Muscle layer of colon (tissue), 2 donors: Measurements from ENCODE around the gene AOPEP.

Experiments used
- H3K27ac ChIP-seq: one replicate; pipeline ENCODE4 v1.7.0; 2013; ENCODE audit warnings: low read depth, mild to moderate bottlenecking, low read length, moderate library complexity
- H3K27me3 ChIP-seq, 2 donors: one replicate each; pipeline ENCODE4 v1.7.0; 2013; ENCODE audit warnings: low read length in 2 of 2, mild to moderate bottlenecking in 2 of 2; ENCODE audit not compliant: insufficient read depth in 2 of 2, control insufficient read depth in 1 of 2
- H3K36me3 ChIP-seq: one replicate; pipeline ENCODE4 v1.7.0; 2013; ENCODE audit warnings: mild to moderate bottlenecking, low read length; ENCODE audit not compliant: insufficient read depth
- H3K4me1 ChIP-seq: one replicate; pipeline ENCODE4 v1.7.0; 2013; ENCODE audit warnings: mild to moderate bottlenecking, low read length; ENCODE audit not compliant: insufficient read depth
- H3K4me3 ChIP-seq, 2 donors: one replicate each; pipeline ENCODE4 v1.7.0; 2013; ENCODE audit warnings: low read length in 2 of 2, low read depth in 1 of 2, mild to moderate bottlenecking in 1 of 2, moderate library complexity in 1 of 2
- H3K9ac ChIP-seq: one replicate; pipeline ENCODE4 v1.7.0; 2013; ENCODE audit warnings: low read length
- H3K9me3 ChIP-seq: one replicate; pipeline ENCODE4 v1.7.0; 2013; ENCODE audit warnings: mild to moderate bottlenecking, low read length
- donor health status: abdominal sarcoma.
- donor health status: Adenocarcinoma of cecum.

The AOPEP gene

GRCh38 chr9:94881454-94881853, 155.0 kb downstream of the AOPEP start:
- Histone ChIP-seq H3K9ac (no peak overlapping the region), H3K4me3 (no peak overlapping the region), H3K4me1 (no peaks in the 10 kb centered on the region), H3K36me3 (no peaks in the 10 kb centered on the region), H3K9me3 (no peaks in the 10 kb centered on the region), H3K27ac (no peak overlapping the region), H3K27me3 (no peaks in the 10 kb centered on the region)

GRCh38 chr9:94881940-94882339, 155.4 kb downstream of the AOPEP start:
- H3K36me3 ChIP-seq: no peaks in the 10 kb centered on the region
- no peaks in the 10 kb centered on the region for H3K4me1 ChIP-seq
- H3K27ac ChIP-seq: no peak overlapping the region
- no peak overlapping the region for H3K9ac ChIP-seq
- no peaks in the 10 kb centered on the region for H3K9me3 ChIP-seq
- no peaks in the 10 kb centered on the region for H3K27me3 ChIP-seq
- H3K4me3 ChIP-seq: no peak overlapping the region

GRCh38 chr9:94882966-94883641, 156.6 kb downstream of the AOPEP start:
- Histone ChIP-seq H3K9ac (no peak overlapping the region), H3K27me3 (no peaks in the 10 kb centered on the region), H3K4me1 (no peaks in the 10 kb centered on the region), H3K4me3 (no peak overlapping the region), H3K9me3 (no peaks in the 10 kb centered on the region), H3K27ac (no peak overlapping the region), H3K36me3 (no peaks in the 10 kb centered on the region)

- Histone ChIP-seq H3K4me1 (no peaks in the 10 kb centered on the region), H3K9me3 (no peaks in the 10 kb centered on the region), H3K36me3 (no peaks in the 10 kb centered on the region), H3K27me3 (no peaks in the 10 kb centered on the region), H3K4me3 (no peak overlapping the region), H3K9ac (no peak overlapping the region), H3K27ac (no peak overlapping the region)
Observed at GRCh38 chr9:94885854-94886447, 159.5 kb downstream of the AOPEP start.

- no peaks in the 10 kb centered on the region for H3K27me3 ChIP-seq
- no peak overlapping the region for H3K27ac ChIP-seq
- H3K36me3 ChIP-seq: no peaks in the 10 kb centered on the region
- H3K4me1 ChIP-seq: no peaks in the 10 kb centered on the region
- H3K9me3 ChIP-seq: no peaks in the 10 kb centered on the region
- H3K9ac ChIP-seq: no peak overlapping the region
- H3K4me3 ChIP-seq: no peak overlapping the region
Observed at GRCh38 chr9:94887721-94888120, 161.2 kb downstream of the AOPEP start.

GRCh38 chr9:94888775-94889174, 162.3 kb downstream of the AOPEP start:
- H3K9ac ChIP-seq: no peak overlapping the region
- H3K4me1 ChIP-seq: no peaks in the 10 kb centered on the region
- no peak overlapping the region for H3K27ac ChIP-seq
- no peak overlapping the region for H3K4me3 ChIP-seq
- no peaks in the 10 kb centered on the region for H3K27me3 ChIP-seq
- H3K36me3 ChIP-seq: no peaks in the 10 kb centered on the region
- H3K9me3 ChIP-seq: no peaks in the 10 kb centered on the region

GRCh38 chr9:94889628-94890027, 163.1 kb downstream of the AOPEP start:
- H3K9me3 ChIP-seq: no peaks in the 10 kb centered on the region
- no peak overlapping the region for H3K4me3 ChIP-seq
- H3K4me1 ChIP-seq: no peaks in the 10 kb centered on the region
- no peaks in the 10 kb centered on the region for H3K27me3 ChIP-seq
- no peak overlapping the region for H3K9ac ChIP-seq
- H3K36me3 ChIP-seq: no peaks in the 10 kb centered on the region
- no peak overlapping the region for H3K27ac ChIP-seq

GRCh38 chr9:94891183-94891582, 164.7 kb downstream of the AOPEP start:
- no peak overlapping the region for H3K9ac ChIP-seq
- H3K27me3 ChIP-seq: no peaks in the 10 kb centered on the region
- no peaks in the 10 kb centered on the region for H3K36me3 ChIP-seq
- no peaks in the 10 kb centered on the region for H3K9me3 ChIP-seq
- H3K4me1 ChIP-seq: no peaks in the 10 kb centered on the region
- no peak overlapping the region for H3K4me3 ChIP-seq
- H3K27ac ChIP-seq: no peak overlapping the region

- H3K36me3 ChIP-seq: no peaks in the 10 kb centered on the region
- H3K27me3 ChIP-seq: no peaks in the 10 kb centered on the region
- H3K4me1 ChIP-seq: no peaks in the 10 kb centered on the region
- H3K4me3 ChIP-seq: no peak overlapping the region
- no peaks in the 10 kb centered on the region for H3K9me3 ChIP-seq
- H3K27ac ChIP-seq: no peak overlapping the region
- no peak overlapping the region for H3K9ac ChIP-seq
Observed at GRCh38 chr9:94892675-94893074, 166.2 kb downstream of the AOPEP start.

- Histone ChIP-seq H3K9me3 (no peaks in the 10 kb centered on the region), H3K27me3 (no peaks in the 10 kb centered on the region), H3K4me3 (no peak overlapping the region), H3K36me3 (no peaks in the 10 kb centered on the region), H3K4me1 (no peaks in the 10 kb centered on the region), H3K27ac (no peak overlapping the region), H3K9ac (no peak overlapping the region)
Observed at GRCh38 chr9:94894094-94894699, 167.7 kb downstream of the AOPEP start.

- Histone ChIP-seq H3K27ac (no peak overlapping the region), H3K4me3 (no peak overlapping the region), H3K9me3 (no peaks in the 10 kb centered on the region), H3K36me3 (no peaks in the 10 kb centered on the region), H3K9ac (no peak overlapping the region), H3K27me3 (no peaks in the 10 kb centered on the region), H3K4me1 (peaks cover 6% of the 10 kb centered on the region)
Observed at GRCh38 chr9:94895668-94896067, 169.2 kb downstream of the AOPEP start.

GRCh38 chr9:94896512-94896911, 170.0 kb downstream of the AOPEP start:
- Histone ChIP-seq H3K9ac (no peak overlapping the region), H3K27me3 (no peaks in the 10 kb centered on the region), H3K27ac (no peak overlapping the region), H3K9me3 (no peaks in the 10 kb centered on the region), H3K4me1 (peaks cover 14% of the 10 kb centered on the region), H3K36me3 (no peaks in the 10 kb centered on the region), H3K4me3 (no peak overlapping the region)
